Sigmoid colon (tissue), 4 donors: Measurements from ENCODE around the gene NLN.
"Not testable (repeated sequence)": the region's sequence is repeated elsewhere in the genome, so short reads cannot be mapped to it uniquely, and the experiment has no call there.

Experiments used
- CTCF ChIP-seq, 4 experiments: fragments of 450-650 bp in 3 of 4; fragments of 200-600 bp in 1 of 4; IDR thresholded peaks; one replicate each; pipeline ENCODE4 v1.5.1; 2016 to 2019; ENCODE audit warnings: antibody characterized with exemption in 4 of 4, mild to moderate bottlenecking in 3 of 4, moderate library complexity in 2 of 4
- EP300 ChIP-seq, 4 donors: sonication (generic); formaldehyde crosslinking; IDR thresholded peaks; one replicate each; pipeline ENCODE4 v1.6.1; 2017; ENCODE audit warnings: antibody characterized with exemption in 4 of 4

GRCh38 chr5:65847019-65847418 is 125.0 kb downstream of the NLN start:
- TF ChIP-seq CTCF, EP300 (IDR thresholded peaks at IDR 0.05): not testable (repeated sequence)
